Left renal pelvis (tissue), 4 donors: ENCODE measurements around the gene TMCC2. TPM values are rescaled to one million over a fixed set of nuclear protein-coding genes. Genes with fewer than 3 reads are reported as not detected.

ENCODE experiments used
- DNase-seq, 4 donors: peaks; one replicate each; pipeline ENCODE4 v3.0.0-alpha.2; 2013; ENCODE audit warnings: low read depth in 4 of 4, low spot score in 3 of 4
- polyA plus RNA-seq, 4 donors: library from polyadenylated mRNA; unstranded; fragments of 120-200 nt; gene quantifications; one replicate each; pipeline ENCODE4 v1.2.1, GENCODE V29; 2013; ENCODE audit not compliant: insufficient read length in 4 of 4

The TMCC2 gene
- polyA plus RNA-seq, 4 donors = 6.3 to 18.4 (median 7.3) TPM

DNA sequence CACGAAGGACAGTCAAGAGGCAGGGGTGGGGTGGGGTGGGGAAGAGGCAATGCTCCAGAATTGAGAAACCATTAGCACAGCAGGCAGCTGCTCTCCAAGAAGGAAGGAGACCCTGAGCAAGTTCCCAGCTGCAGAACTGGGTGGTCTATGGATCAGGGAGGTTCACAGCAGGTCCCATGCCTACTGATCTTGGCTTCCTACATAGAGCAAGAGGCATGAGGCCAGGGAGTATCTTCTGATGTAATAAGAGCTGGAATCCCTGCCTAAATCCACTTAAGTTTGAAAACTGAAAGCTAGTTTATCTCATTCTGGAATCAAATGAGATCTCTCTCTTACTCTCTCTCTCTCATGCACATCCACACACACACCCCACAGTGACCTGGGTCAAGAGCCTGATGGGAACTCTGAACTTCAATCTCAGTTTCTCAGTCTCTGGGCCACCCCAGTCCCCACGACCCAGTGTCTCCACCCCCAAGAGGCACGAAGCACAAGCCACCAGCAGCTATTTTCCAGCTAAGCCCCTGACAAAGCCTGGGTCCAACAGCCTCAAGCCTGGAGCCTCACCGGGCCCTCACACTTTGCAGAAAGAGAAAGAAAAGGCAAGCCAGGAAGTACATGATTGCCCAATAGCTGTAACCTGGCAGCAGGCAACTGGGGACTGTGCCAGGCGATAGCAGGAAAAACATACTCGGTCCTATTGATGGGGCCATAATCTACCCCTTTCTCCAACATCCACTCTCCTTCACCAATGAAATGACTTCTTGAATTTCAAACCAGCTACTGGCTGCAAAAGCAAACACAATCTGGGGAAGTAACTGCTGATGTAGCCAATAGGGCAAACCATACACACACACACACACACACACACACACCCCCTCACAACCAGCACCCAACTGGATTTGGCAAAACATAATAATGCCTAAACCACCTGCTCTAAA, 91.6 kb downstream of the TMCC2 start:
- DNase-seq = no peak

DNA sequence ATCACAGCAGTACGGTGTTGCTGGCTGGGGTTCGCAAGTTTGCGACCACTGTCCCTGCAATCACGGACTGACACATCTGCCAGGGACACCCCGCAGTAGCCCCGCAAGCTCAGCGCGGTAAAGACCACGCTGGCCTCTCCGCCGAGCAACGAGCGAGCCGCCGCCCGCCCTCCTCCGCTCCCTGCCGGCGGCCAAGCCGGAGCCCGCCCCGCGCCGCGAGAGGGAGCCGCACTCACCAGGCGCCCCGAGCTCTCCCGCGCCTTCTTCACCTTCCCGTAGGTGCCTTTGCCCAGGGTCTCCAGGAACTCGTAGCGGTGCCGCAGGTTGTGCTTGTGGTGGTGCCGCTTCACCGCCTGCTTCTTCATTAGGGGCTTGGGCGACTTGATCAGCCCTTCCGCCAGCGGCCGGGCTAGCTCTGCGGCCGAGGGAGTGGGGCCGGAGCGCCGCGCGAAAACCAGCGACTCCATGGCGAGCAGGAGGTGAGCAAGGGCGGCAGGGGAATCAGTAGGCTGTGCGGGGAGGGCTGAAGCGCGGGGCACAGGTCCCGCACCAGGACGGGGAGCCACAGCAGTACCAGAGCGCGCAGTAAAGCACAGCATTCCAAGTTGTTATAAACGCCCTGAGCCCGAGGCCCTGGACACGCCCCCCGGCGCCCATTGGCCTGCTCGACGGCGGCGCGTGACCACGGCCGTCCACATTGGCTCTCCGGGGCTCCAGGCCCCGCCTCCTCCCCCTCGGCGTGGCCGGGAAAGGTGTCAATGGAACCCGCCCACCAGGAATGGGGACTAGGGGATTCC, 93.6 kb downstream of the TMCC2 start, which contains the start of gene NUAK2:
NUAK2 (minus strand) TSS at position 584 of the 797 bp plus-strand sequence; CDS start at position 467, 117 bp downstream.
- peak; percentile 70 to 80 (median 78) for DNase-seq

DNA sequence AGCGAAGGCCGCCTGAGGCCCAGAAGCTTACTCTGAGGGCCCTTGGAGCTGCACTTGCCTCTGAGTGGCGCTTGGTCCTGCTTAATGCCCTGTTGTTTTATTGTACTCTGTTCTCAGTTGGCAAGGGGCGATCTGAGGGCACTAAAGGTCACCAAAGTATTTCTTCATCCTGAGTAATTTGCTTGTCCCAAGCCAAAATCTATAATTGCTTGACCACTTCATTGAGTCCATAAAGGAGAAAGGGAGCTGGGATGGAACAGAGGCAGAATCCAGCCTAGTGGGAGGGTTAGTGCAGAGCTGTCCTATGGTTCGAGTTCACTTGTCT, 94.2 kb downstream of the TMCC2 start:
- DNase-seq = no peak

Other genes starting within 250 kb of the TMCC2 start
- gene CNTN2, start 184.7 kb upstream of the TMCC2 start, polyA plus RNA-seq = 1 to 10 TPM in 1 of 4 donors, under 1 TPM in 3; 0.67 to 1.6 (median 0.78) TPM
- 1 to 10 TPM; 2.9 to 5.1 (median 3.5) TPM for gene TMEM81, start 143.5 kb upstream of the TMCC2 start, polyA plus RNA-seq
- gene RBBP5, start 106.0 kb upstream of the TMCC2 start, polyA plus RNA-seq = 10 to 100 TPM; 17.1 to 24.2 (median 19.2) TPM
- gene DSTYK, start 16.2 kb upstream of the TMCC2 start, polyA plus RNA-seq = 10 to 100 TPM; 16.4 to 20.4 (median 17.5) TPM
- gene NUAK2, start 93.8 kb downstream of the TMCC2 start, polyA plus RNA-seq = 10 to 100 TPM in 2 of 4 donors, 1 to 10 TPM in 2; 1.1 to 13.5 (median 9.9) TPM
- 1 to 10 TPM; 1.6 to 8.5 (median 2.1) TPM for gene KLHDC8A, start 129.0 kb downstream of the TMCC2 start, polyA plus RNA-seq
- 1 to 10 TPM in 3 of 4 donors, under 1 TPM in 1; 0.30 to 3.3 (median 2.7) TPM for gene LEMD1, start 194.1 kb downstream of the TMCC2 start, polyA plus RNA-seq
- gene BLACAT1, start 228.1 kb downstream of the TMCC2 start, polyA plus RNA-seq = 1 to 10 TPM in 3 of 4 donors, under 1 TPM in 1; 0.34 to 3.3 (median 2.4) TPM